Keratinocyte (primary cell): ENCODE measurements around the gene KLHL29. TPM values are rescaled to one million over a fixed set of nuclear protein-coding genes. Genes with fewer than 3 reads are reported as not detected.

Experiments
- DNase-seq: peaks from one replicate; pipeline ENCODE4 v3.0.0-alpha.2; 2011; ENCODE audit warnings: low read depth, missing footprints, low spot score
- FAIRE-seq: peaks from 2 replicates; lab custom pipeline; 2011; peaks lifted over from hg19 to GRCh38; lab: Jason Lieb, UNC
- H2AFZ ChIP-seq: 2 replicates; pipeline ENCODE4 v1.6.0; 2012; ENCODE audit warnings: low read length, control low read depth, inconsistent platforms; ENCODE audit not compliant: control insufficient read depth
- H3K27ac ChIP-seq: 2 replicates; pipeline ENCODE4 v1.5.1; 2011; ENCODE audit warnings: low read length; ENCODE audit not compliant: control insufficient read depth, insufficient read depth
- H3K27me3 ChIP-seq: 3 replicates; pipeline ENCODE4 v1.6.0; 2011; ENCODE audit warnings: low read length; ENCODE audit not compliant: control insufficient read depth, insufficient read depth; ENCODE audit errors: extremely low read depth
- H3K36me3 ChIP-seq, 2 experiments: 2 replicates in 1 of 2; 3 replicates in 1 of 2; pipeline ENCODE4 v1.5.1; 2011; ENCODE audit warnings: low read length in 2 of 2, mild to moderate bottlenecking in 1 of 2; ENCODE audit not compliant: control insufficient read depth in 2 of 2, insufficient read depth in 2 of 2; ENCODE audit errors: extremely low read depth in 1 of 2
- H3K4me1 ChIP-seq: 3 replicates; pipeline ENCODE4 v1.5.1; 2011; ENCODE audit warnings: low read length; ENCODE audit not compliant: control insufficient read depth, insufficient read depth; ENCODE audit errors: extremely low read depth
- H3K4me2 ChIP-seq: 3 replicates; pipeline ENCODE4 v1.6.0; 2011; ENCODE audit warnings: low read depth, low read length; ENCODE audit not compliant: control insufficient read depth, insufficient read depth; ENCODE audit errors: extremely low read depth
- H3K4me3 ChIP-seq, 3 experiments: fragments of 200-600 bp in 1 of 3; sonication (generic) in 1 of 3; 2 replicates in 2 of 3; 3 replicates in 1 of 3; pipeline ENCODE4 v1.5.1; 2011 to 2016; ENCODE audit warnings: low read length in 3 of 3, mild to moderate bottlenecking in 3 of 3, control low read depth in 2 of 3, inconsistent platforms in 1 of 3, low read depth in 1 of 3, mixed read lengths in 1 of 3, mixed run types in 1 of 3, moderate library complexity in 1 of 3; ENCODE audit not compliant: control insufficient read depth in 2 of 3, insufficient read depth in 2 of 3; ENCODE audit errors: extremely low read depth in 1 of 3
- H3K79me2 ChIP-seq: 2 replicates; pipeline ENCODE4 v1.6.0; 2012; ENCODE audit warnings: low read length; ENCODE audit not compliant: control insufficient read depth, insufficient read depth
- H3K9ac ChIP-seq: 3 replicates; pipeline ENCODE4 v1.6.0; 2011; ENCODE audit warnings: low read length; ENCODE audit not compliant: control insufficient read depth, insufficient read depth; ENCODE audit errors: extremely low read depth
- H3K9me1 ChIP-seq: 3 replicates; pipeline ENCODE4 v1.6.0; 2011; ENCODE audit warnings: low read length; ENCODE audit not compliant: control insufficient read depth, insufficient read depth; ENCODE audit errors: extremely low read depth
- H3K9me3 ChIP-seq: 2 replicates; pipeline ENCODE4 v1.5.1; 2012; ENCODE audit warnings: low read depth, low read length; ENCODE audit not compliant: control insufficient read depth
- H4K20me1 ChIP-seq: 3 replicates; pipeline ENCODE4 v1.6.0; 2011; ENCODE audit warnings: low read length; ENCODE audit not compliant: control insufficient read depth, insufficient read depth; ENCODE audit errors: extremely low read depth
- EZH2 ChIP-seq: IDR thresholded peaks from one replicate; pipeline ENCODE4 v1.6.1; 2012; ENCODE audit warnings: inconsistent platforms, mild to moderate bottlenecking, low read length, moderate library complexity
- dilution Hi-C: fragments of 300-500 bp; cut with MboI; formaldehyde crosslinking; loops from one replicate; pipeline ENCODE4 v1.7.0; 2020; ENCODE audit warnings: low sequenced_read_pairs; ENCODE audit not compliant: extremely low pct_ligation_motif_present
- polyA plus RNA-seq, 5 experiments: library from polyadenylated mRNA; depleted of rRNA in 3 of 5; stranded (reverse) in 3 of 5; stranded (forward) in 1 of 5; unstranded in 1 of 5; fragments of >200 nt; gene quantifications; 1 replicate in 1 of 5; 2 replicates in 3 of 5; 3 replicates in 1 of 5; pipeline versions ENCODE4 v1.2.1 to v1.2.3, GENCODE V29; 2011 to 2012; ENCODE audit warnings: missing spikeins in 2 of 5, low read depth in 1 of 5, low replicate concordance in 1 of 5
- TF ChIP-seq, protein P1 (sequence below), 3 experiments: IDR thresholded peaks in 1 of 3; conservative IDR thresholded peaks in 1 of 3; optimal IDR thresholded peaks in 1 of 3; 2 replicates in 2 of 3; 3 replicates in 1 of 3; pipeline versions ENCODE3 to v1.5.1; 2011; ENCODE audit warnings: low read length in 3 of 3, mild to moderate bottlenecking in 3 of 3, moderate library complexity in 2 of 3, control low read depth in 1 of 3, inconsistent platforms in 1 of 3; ENCODE audit not compliant: insufficient read depth in 2 of 3; ENCODE audit errors: extremely low read depth in 1 of 3

Gene KLHL29
- polyA plus RNA-seq, 1 donor (not counting 4 experiments of a cell fraction or from before 2014, with no cell fraction given) = 4.7 TPM

DNA sequence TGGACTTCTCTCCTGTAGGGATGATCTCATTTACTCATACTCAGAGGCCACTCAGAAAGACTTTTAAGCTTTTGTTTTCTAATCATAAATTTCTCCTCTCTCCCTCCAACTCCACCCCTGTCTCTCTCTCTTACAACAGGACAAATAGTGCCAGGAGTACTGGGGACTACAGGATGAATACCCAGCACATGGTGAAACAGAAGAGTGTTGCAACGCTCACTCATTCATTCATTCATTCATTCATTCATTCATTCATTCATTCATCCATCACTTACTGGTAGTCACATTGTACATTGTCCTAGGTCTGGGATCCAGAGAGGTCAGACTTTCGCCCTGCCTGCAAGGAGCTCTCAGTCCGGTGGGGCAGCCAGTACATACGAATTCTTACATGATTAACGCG lies 97.6 kb downstream of the KLHL29 start:
- H3K79me2 ChIP-seq = no peaks in the 10 kb centered on the region
- no peaks in the 10 kb centered on the region for H3K36me3 ChIP-seq
- H3K27ac ChIP-seq = no peak overlapping the region
- no peak for TF ChIP-seq EZH2
- TF ChIP-seq, protein P1, sequence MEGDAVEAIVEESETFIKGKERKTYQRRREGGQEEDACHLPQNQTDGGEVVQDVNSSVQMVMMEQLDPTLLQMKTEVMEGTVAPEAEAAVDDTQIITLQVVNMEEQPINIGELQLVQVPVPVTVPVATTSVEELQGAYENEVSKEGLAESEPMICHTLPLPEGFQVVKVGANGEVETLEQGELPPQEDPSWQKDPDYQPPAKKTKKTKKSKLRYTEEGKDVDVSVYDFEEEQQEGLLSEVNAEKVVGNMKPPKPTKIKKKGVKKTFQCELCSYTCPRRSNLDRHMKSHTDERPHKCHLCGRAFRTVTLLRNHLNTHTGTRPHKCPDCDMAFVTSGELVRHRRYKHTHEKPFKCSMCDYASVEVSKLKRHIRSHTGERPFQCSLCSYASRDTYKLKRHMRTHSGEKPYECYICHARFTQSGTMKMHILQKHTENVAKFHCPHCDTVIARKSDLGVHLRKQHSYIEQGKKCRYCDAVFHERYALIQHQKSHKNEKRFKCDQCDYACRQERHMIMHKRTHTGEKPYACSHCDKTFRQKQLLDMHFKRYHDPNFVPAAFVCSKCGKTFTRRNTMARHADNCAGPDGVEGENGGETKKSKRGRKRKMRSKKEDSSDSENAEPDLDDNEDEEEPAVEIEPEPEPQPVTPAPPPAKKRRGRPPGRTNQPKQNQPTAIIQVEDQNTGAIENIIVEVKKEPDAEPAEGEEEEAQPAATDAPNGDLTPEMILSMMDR (optimal IDR thresholded peaks at IDR 0.05 in 1 of 3, IDR thresholded peaks at IDR 0.05 in 1 of 3, conservative IDR thresholded peaks at IDR 0.05 in 1 of 3; ENCODE audit: extremely low read depth in 1 of 3, insufficient read depth in 2 of 3, low read length in 3 of 3) = no peak
- no peaks in the 10 kb centered on the region for H3K9me3 ChIP-seq
- no peak for DNase-seq
- dilution Hi-C loops = no loop called here
- no peak overlapping the region for H3K9ac ChIP-seq
- peaks cover 3% of the 10 kb centered on the region for H4K20me1 ChIP-seq
- no peak overlapping the region for H2AFZ ChIP-seq
- peaks cover 15% of the 10 kb centered on the region for H3K4me1 ChIP-seq
- H3K4me2 ChIP-seq = no peak overlapping the region
- no peaks in the 10 kb centered on the region for H3K27me3 ChIP-seq
- FAIRE-seq = no peak
- H3K9me1 ChIP-seq = peaks cover 2% of the 10 kb centered on the region
- H3K4me3 ChIP-seq = no peak overlapping the region

GRCh38 chr2:23483791-23484190 lies 98.8 kb downstream of the KLHL29 start:
- no peak overlapping the region for H3K4me3 ChIP-seq
- H2AFZ ChIP-seq = no peak overlapping the region
- FAIRE-seq (no peak), DNase-seq (no peak)
- dilution Hi-C loops = no loop called here
- H3K9ac ChIP-seq = no peak overlapping the region
- H3K27ac ChIP-seq = no peak overlapping the region
- H3K4me1 ChIP-seq = peaks cover 15% of the 10 kb centered on the region
- H3K9me3 ChIP-seq = no peaks in the 10 kb centered on the region
- no peak for TF ChIP-seq EZH2
- H4K20me1 ChIP-seq = peaks cover 3% of the 10 kb centered on the region
- no peak overlapping the region for H3K4me2 ChIP-seq
- peaks cover 2% of the 10 kb centered on the region for H3K9me1 ChIP-seq
- H3K79me2 ChIP-seq = no peaks in the 10 kb centered on the region
- no peaks in the 10 kb centered on the region for H3K36me3 ChIP-seq
- no peaks in the 10 kb centered on the region for H3K27me3 ChIP-seq

DNA sequence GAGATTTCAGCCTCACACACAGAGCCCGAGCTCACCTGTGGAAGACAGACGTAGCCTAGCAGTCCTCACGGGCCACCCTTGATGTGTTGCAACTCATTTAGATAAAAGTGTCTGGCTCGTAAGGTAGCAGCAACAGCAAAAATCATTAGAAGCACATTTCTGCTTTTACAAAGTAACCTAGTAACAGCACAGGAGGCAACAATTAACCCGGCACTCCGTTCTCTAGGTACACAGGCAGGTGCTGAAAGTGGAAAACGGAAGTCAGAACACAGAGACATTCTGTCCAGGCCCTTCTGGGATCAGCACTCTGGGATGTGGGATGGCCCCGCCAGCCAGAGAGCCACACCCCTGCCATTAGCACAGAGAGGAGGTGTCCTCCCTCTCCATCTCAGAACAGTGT lies 99.3 kb downstream of the KLHL29 start:
- dilution Hi-C loops = no loop called here
- no peak for FAIRE-seq
- no peak overlapping the region for H3K4me2 ChIP-seq
- no peak for DNase-seq
- H3K9ac ChIP-seq = no peak overlapping the region
- peaks cover 2% of the 10 kb centered on the region for H3K9me1 ChIP-seq
- H3K27me3 ChIP-seq = no peaks in the 10 kb centered on the region
- no peak overlapping the region for H3K27ac ChIP-seq
- no peaks in the 10 kb centered on the region for H3K36me3 ChIP-seq
- no peak overlapping the region for H2AFZ ChIP-seq
- no peak overlapping the region for H3K4me3 ChIP-seq
- no peaks in the 10 kb centered on the region for H3K9me3 ChIP-seq
- peaks cover 15% of the 10 kb centered on the region for H3K4me1 ChIP-seq
- H3K79me2 ChIP-seq = no peaks in the 10 kb centered on the region
- TF ChIP-seq EZH2 = no peak
- TF ChIP-seq, protein P1 (optimal IDR thresholded peaks at IDR 0.05 in 1 of 3, IDR thresholded peaks at IDR 0.05 in 1 of 3, conservative IDR thresholded peaks at IDR 0.05 in 1 of 3; ENCODE audit: extremely low read depth in 1 of 3, insufficient read depth in 2 of 3, low read length in 3 of 3) = no peak
- H4K20me1 ChIP-seq = peaks cover 3% of the 10 kb centered on the region
